ENCODE data around the gene USP31. TPM values are rescaled to one million over a fixed set of nuclear protein-coding genes. Genes with fewer than 3 reads are reported as not detected.

USP31 gene
- total RNA-seq, 6 experiments from 2014 or later, result 7.1 to 12.8 (median 9.0) TPM

DNA sequence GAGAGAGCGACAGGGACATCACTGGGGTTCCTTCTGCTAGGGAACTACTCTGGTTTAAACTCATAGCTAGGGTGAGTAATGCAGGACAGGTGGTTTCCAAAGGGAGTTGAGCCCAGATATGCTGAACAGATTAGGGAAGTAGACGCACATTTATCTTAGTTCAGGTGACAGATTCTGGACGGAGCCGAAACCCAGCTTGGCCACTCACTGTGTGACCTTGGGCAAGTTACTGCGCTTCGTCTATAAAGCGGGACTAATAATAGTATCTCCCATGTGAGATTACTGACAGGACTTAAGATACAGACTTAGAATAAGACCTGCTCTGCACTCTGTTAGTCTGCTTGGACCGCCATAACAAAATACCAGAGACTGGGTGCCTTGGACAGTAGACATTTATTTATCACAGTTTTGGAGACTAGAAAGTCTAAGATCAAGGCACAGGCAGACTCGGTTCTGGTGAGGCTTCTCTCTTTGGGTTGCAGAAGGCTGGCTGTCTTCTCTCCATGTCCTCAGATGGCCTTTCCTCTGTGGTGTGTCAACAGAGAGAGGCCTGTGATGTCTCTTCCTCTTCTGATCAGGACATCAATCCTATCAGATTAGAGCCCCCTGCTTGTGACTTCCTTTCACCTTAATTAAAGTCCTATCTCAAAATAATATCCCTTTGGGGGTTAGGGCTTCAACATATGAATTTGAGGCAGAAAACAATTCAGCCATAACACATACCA, 45.4 kb upstream of the USP31 start:
- intact Hi-C loops (cut with DNase I), result loop anchor here in 1 of 2 donors (10.0 kb wide), 1 partner anchor 300 kb away; no protein-coding TSS in a partner anchor
- ATAC-seq, result peak in 1 of 4 donors; percentile 66
- WGBS (ENCODE audit: insufficient coverage, low coverage, low lambda C conversion rate, missing lambda C conversion rate), result 52% methylated on average over 8 of the region's 9 CpGs

GRCh38 chr16:23188911-23189310, 39.7 kb upstream of the USP31 start:
- DNase-seq (no peak), ATAC-seq (no peak)
- no peaks in the 10 kb centered on the region for H3K27me3 ChIP-seq
- H3K4me3 ChIP-seq, result no peak overlapping the region
- no peaks in the 10 kb centered on the region for H3K36me3 ChIP-seq
- no peaks in the 10 kb centered on the region for H3K4me1 ChIP-seq
- H3K27ac ChIP-seq, result no peak overlapping the region
- TF ChIP-seq, protein P1, sequence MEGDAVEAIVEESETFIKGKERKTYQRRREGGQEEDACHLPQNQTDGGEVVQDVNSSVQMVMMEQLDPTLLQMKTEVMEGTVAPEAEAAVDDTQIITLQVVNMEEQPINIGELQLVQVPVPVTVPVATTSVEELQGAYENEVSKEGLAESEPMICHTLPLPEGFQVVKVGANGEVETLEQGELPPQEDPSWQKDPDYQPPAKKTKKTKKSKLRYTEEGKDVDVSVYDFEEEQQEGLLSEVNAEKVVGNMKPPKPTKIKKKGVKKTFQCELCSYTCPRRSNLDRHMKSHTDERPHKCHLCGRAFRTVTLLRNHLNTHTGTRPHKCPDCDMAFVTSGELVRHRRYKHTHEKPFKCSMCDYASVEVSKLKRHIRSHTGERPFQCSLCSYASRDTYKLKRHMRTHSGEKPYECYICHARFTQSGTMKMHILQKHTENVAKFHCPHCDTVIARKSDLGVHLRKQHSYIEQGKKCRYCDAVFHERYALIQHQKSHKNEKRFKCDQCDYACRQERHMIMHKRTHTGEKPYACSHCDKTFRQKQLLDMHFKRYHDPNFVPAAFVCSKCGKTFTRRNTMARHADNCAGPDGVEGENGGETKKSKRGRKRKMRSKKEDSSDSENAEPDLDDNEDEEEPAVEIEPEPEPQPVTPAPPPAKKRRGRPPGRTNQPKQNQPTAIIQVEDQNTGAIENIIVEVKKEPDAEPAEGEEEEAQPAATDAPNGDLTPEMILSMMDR (IDR thresholded peaks at IDR 0.05), result no peak
- no peak for TF ChIP-seq POLR2A (IDR thresholded peaks at IDR 0.05)
- H3K9me3 ChIP-seq, result no peaks in the 10 kb centered on the region
- 40% methylated on average over 2 of the region's 2 CpGs for WGBS (ENCODE audit: insufficient coverage, low coverage, low lambda C conversion rate, missing lambda C conversion rate)
- intact Hi-C loops (cut with DNase I), result loop anchor here (10.0 kb wide), 1 partner anchor 246 kb away; no protein-coding TSS in a partner anchor

More for the DNA sequence above, 45.4 kb upstream of the USP31 start:
- no peaks in the 10 kb centered on the region for H3K27me3 ChIP-seq
- H3K9me3 ChIP-seq, result no peaks in the 10 kb centered on the region
- no peaks in the 10 kb centered on the region for H3K4me1 ChIP-seq
- TF ChIP-seq, protein P1 (IDR thresholded peaks at IDR 0.05), result no peak
- no peak for TF ChIP-seq POLR2A (IDR thresholded peaks at IDR 0.05)
- H3K36me3 ChIP-seq, result no peaks in the 10 kb centered on the region
- no peak overlapping the region for H3K4me3 ChIP-seq
- no peak for DNase-seq
- H3K27ac ChIP-seq, result no peak overlapping the region

- 23% methylated on average over 3 of the region's 3 CpGs for WGBS (ENCODE audit: insufficient coverage, low coverage, low lambda C conversion rate, missing lambda C conversion rate)
- Histone ChIP-seq H3K4me1 (peaks cover 0 to 8% (median 0%) of the 10 kb centered on the region in 4 donors), H3K36me3 (no peaks in the 10 kb centered on the region), H3K27ac (no peak overlapping the region), H3K27me3 (peaks cover 0 to 7% of the 10 kb centered on the region in 2 donors), H3K4me3 (no peak overlapping the region), H3K9me3 (no peaks in the 10 kb centered on the region)
- ATAC-seq (no peak), DNase-seq (no peak)
- TF ChIP-seq, protein P1 (IDR thresholded peaks at IDR 0.05), result no peak
- TF ChIP-seq POLR2A (IDR thresholded peaks at IDR 0.05), result no peak
- intact Hi-C loops (cut with DNase I), result loop anchor here (10.0 kb wide), 1 partner anchor 247 kb away; no protein-coding TSS in a partner anchor
Observed at GRCh38 chr16:23187341-23187740, 38.1 kb upstream of the USP31 start.

GRCh38 chr16:23186171-23186570, 36.9 kb upstream of the USP31 start:
- Histone ChIP-seq H3K36me3 (no peaks in the 10 kb centered on the region), H3K27ac (no peak overlapping the region), H3K27me3 (peaks cover 0 to 7% of the 10 kb centered on the region in 2 donors), H3K4me3 (no peak overlapping the region), H3K4me1 (peaks cover 0 to 11% (median 0%) of the 10 kb centered on the region in 4 donors), H3K9me3 (no peaks in the 10 kb centered on the region)
- TF ChIP-seq, protein P1 (IDR thresholded peaks at IDR 0.05), result no peak
- no peak for TF ChIP-seq POLR2A (IDR thresholded peaks at IDR 0.05)
- 60% methylated on average over 6 of the region's 24 CpGs for WGBS (ENCODE audit: insufficient coverage, low coverage, low lambda C conversion rate, missing lambda C conversion rate)
- ATAC-seq, result no peak
- no peak for DNase-seq
- intact Hi-C loops (cut with DNase I), result loop anchor here (10.0 kb wide), 1 partner anchor 249 kb away; no protein-coding TSS in a partner anchor

Measured in right lobe of liver (tissue), 6 donors.